ENCODE data around the gene FXYD5.

Gene FXYD5

GRCh38 chr19:35154525-35155406, at the start of gene FXYD5:
TSS of gene FXYD5 (plus strand) at chr19:35154735. CDS start at chr19:35155551, 816 bp downstream.
- in situ Hi-C loops (cut with HindIII; ENCODE audit: low pct_ligation_motif_present, low pct_unique_long_range_greater_than_20kb, low sequenced_read_pairs) = no loop called here
- peak; percentile 71 for DNase-seq

- in situ Hi-C loops (cut with HindIII; ENCODE audit: low pct_ligation_motif_present, low pct_unique_long_range_greater_than_20kb, low sequenced_read_pairs) = no loop called here
- DNase-seq = no peak
These were observed 49.5 kb upstream of the FXYD5 start for GRCh38 chr19:35105047-35105410.

GRCh38 chr19:35105411-35106290, 48.9 kb upstream of the FXYD5 start:
- no peak for DNase-seq

GRCh38 chr19:35106291-35106583, 48.3 kb upstream of the FXYD5 start:
- in situ Hi-C loops (cut with HindIII; ENCODE audit: low pct_ligation_motif_present, low pct_unique_long_range_greater_than_20kb, low sequenced_read_pairs) = no loop called here
- no peak for DNase-seq

More at GRCh38 chr19:35105411-35106290, 48.9 kb upstream of the FXYD5 start:
- in situ Hi-C loops (cut with HindIII; ENCODE audit: low pct_ligation_motif_present, low pct_unique_long_range_greater_than_20kb, low sequenced_read_pairs) = no loop called here

- in situ Hi-C loops (cut with HindIII; ENCODE audit: low pct_ligation_motif_present, low pct_unique_long_range_greater_than_20kb, low sequenced_read_pairs) = no loop called here
- no peak for DNase-seq
These were observed 47.5 kb upstream of the FXYD5 start for GRCh38 chr19:35106898-35107541.

GRCh38 chr19:35107545-35107944, 47.0 kb upstream of the FXYD5 start:
- in situ Hi-C loops (cut with HindIII; ENCODE audit: low pct_ligation_motif_present, low pct_unique_long_range_greater_than_20kb, low sequenced_read_pairs) = no loop called here
- no peak for DNase-seq

- DNase-seq = no peak
- in situ Hi-C loops (cut with HindIII; ENCODE audit: low pct_ligation_motif_present, low pct_unique_long_range_greater_than_20kb, low sequenced_read_pairs) = no loop called here
These were observed 45.8 kb upstream of the FXYD5 start for GRCh38 chr19:35108730-35109129.

- DNase-seq = no peak
- in situ Hi-C loops (cut with HindIII; ENCODE audit: low pct_ligation_motif_present, low pct_unique_long_range_greater_than_20kb, low sequenced_read_pairs) = no loop called here
These were observed 45.0 kb upstream of the FXYD5 start for GRCh38 chr19:35109395-35110112.

- no peak for DNase-seq
- in situ Hi-C loops (cut with HindIII; ENCODE audit: low pct_ligation_motif_present, low pct_unique_long_range_greater_than_20kb, low sequenced_read_pairs) = no loop called here
These were observed 43.6 kb upstream of the FXYD5 start for GRCh38 chr19:35110974-35111373.

GRCh38 chr19:35112995-35113688, 41.4 kb upstream of the FXYD5 start:
- in situ Hi-C loops (cut with HindIII; ENCODE audit: low pct_ligation_motif_present, low pct_unique_long_range_greater_than_20kb, low sequenced_read_pairs) = no loop called here
- DNase-seq = no peak

- DNase-seq = peak; percentile 41
- in situ Hi-C loops (cut with HindIII; ENCODE audit: low pct_ligation_motif_present, low pct_unique_long_range_greater_than_20kb, low sequenced_read_pairs) = no loop called here
These were observed 40.0 kb upstream of the FXYD5 start for GRCh38 chr19:35114353-35115176.

- no peak for DNase-seq
- in situ Hi-C loops (cut with HindIII; ENCODE audit: low pct_ligation_motif_present, low pct_unique_long_range_greater_than_20kb, low sequenced_read_pairs) = no loop called here
These were observed 39.2 kb upstream of the FXYD5 start, which contains the start of gene FXYD3 for GRCh38 chr19:35115177-35115951. TSS of gene FXYD3 (plus strand) at chr19:35115823. CDS start at chr19:35119377, 3,554 bp downstream.

- in situ Hi-C loops (cut with HindIII; ENCODE audit: low pct_ligation_motif_present, low pct_unique_long_range_greater_than_20kb, low sequenced_read_pairs) = no loop called here
- no peak for DNase-seq
These were observed 38.3 kb upstream of the FXYD5 start for GRCh38 chr19:35116072-35116801.

GRCh38 chr19:35117116-35117515, 37.4 kb upstream of the FXYD5 start:
- DNase-seq = no peak

GRCh38 chr19:35117799-35118198, 36.7 kb upstream of the FXYD5 start:
- in situ Hi-C loops (cut with HindIII; ENCODE audit: low pct_ligation_motif_present, low pct_unique_long_range_greater_than_20kb, low sequenced_read_pairs) = no loop called here
- no peak for DNase-seq

More at GRCh38 chr19:35117116-35117515, 37.4 kb upstream of the FXYD5 start:
- in situ Hi-C loops (cut with HindIII; ENCODE audit: low pct_ligation_motif_present, low pct_unique_long_range_greater_than_20kb, low sequenced_read_pairs) = no loop called here
